ENCODE data around the gene NT5C2. TPM values are rescaled to one million over a fixed set of nuclear protein-coding genes. Genes with fewer than 3 reads are reported as not detected.
"Not testable (repeated sequence)": the region's sequence is repeated elsewhere in the genome, so short reads cannot be mapped to it uniquely, and the experiment has no call there.

NT5C2 gene
- total and polyA plus RNA-seq, 2 donors (not counting 1 experiment from before 2014, with no cell fraction given) = 74.3 to 82.2 TPM

DNA sequence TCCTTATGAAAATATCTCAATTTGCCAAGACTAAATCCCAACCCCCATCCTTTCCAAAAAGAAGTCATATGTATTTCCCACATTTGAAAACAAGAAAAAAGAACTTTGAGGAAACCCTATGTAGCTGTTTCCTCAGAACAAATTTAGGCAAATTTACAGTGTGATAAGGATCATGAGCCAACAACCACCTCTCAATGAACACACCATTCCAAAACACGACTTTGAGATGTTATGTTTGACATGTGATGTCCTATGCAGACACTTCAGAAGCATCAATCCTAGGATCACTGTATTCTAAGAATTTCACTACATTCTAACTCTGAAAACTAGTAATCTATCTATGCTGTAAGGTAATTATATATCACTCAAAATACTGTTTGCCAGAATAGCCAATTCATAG is 62.2 kb downstream of the NT5C2 start:
- H3K9me3 ChIP-seq (ENCODE audit: control insufficient read depth, insufficient read depth, low read depth, low read length) = no peaks in the 10 kb centered on the region
- no peak for DNase-seq (ENCODE audit: low read depth in 2 of 2)
- H3K9ac ChIP-seq (ENCODE audit: insufficient read depth, low read length) = no peak overlapping the region
- no peaks in the 10 kb centered on the region for H3K4me1 ChIP-seq (ENCODE audit: control insufficient read depth, extremely low read depth, insufficient read depth, low read length)
- no peaks in the 10 kb centered on the region for H3K36me3 ChIP-seq (ENCODE audit: control insufficient read depth, insufficient read depth, low read length)
- no peak for TF ChIP-seq CTCF (conservative IDR thresholded peaks at IDR 0.05 in 1 of 2, IDR thresholded peaks at IDR 0.05 in 1 of 2; ENCODE audit: low read depth in 1 of 2, low read length in 2 of 2)
- TF ChIP-seq EZH2 (IDR thresholded peaks at IDR 0.05; ENCODE audit: low read length, missing control alignments) = no peak
- H3K4me2 ChIP-seq (ENCODE audit: extremely low read depth, insufficient read depth, low read length) = no peak overlapping the region
- H3K79me2 ChIP-seq (ENCODE audit: control insufficient read depth, insufficient read depth, low read length) = no peaks in the 10 kb centered on the region
- H3K27me3 ChIP-seq (ENCODE audit: control insufficient read depth, insufficient read depth, low read length) = no peaks in the 10 kb centered on the region
- H3K4me3 ChIP-seq (replicated peaks in 1 of 4; ENCODE audit: control extremely low read depth in 1 of 4, insufficient read depth in 1 of 4, low read depth in 3 of 4, low read length in 4 of 4) = no peak overlapping the region
- H2AFZ ChIP-seq (ENCODE audit: low read length) = no peak overlapping the region
- H3K27ac ChIP-seq (ENCODE audit: insufficient read depth, low read length) = no peak overlapping the region
- no peaks in the 10 kb centered on the region for H4K20me1 ChIP-seq (ENCODE audit: control insufficient read depth, extremely low read depth, insufficient read depth, low read length)

- H3K4me1 ChIP-seq (ENCODE audit: control insufficient read depth, extremely low read depth, insufficient read depth, low read length); H3K36me3 ChIP-seq (ENCODE audit: control insufficient read depth, insufficient read depth, low read length); H3K4me3 ChIP-seq (replicated peaks in 1 of 4; ENCODE audit: control extremely low read depth in 1 of 4, insufficient read depth in 1 of 4, low read depth in 3 of 4, low read length in 4 of 4); H3K4me2 ChIP-seq (ENCODE audit: extremely low read depth, insufficient read depth, low read length); H3K9ac ChIP-seq (ENCODE audit: insufficient read depth, low read length); H3K27me3 ChIP-seq (ENCODE audit: control insufficient read depth, insufficient read depth, low read length); H3K79me2 ChIP-seq (ENCODE audit: control insufficient read depth, insufficient read depth, low read length); H4K20me1 ChIP-seq (ENCODE audit: control insufficient read depth, extremely low read depth, insufficient read depth, low read length); H3K9me3 ChIP-seq (ENCODE audit: control insufficient read depth, insufficient read depth, low read depth, low read length); DNase-seq (ENCODE audit: low read depth in 2 of 2); H2AFZ ChIP-seq (ENCODE audit: low read length); H3K27ac ChIP-seq (ENCODE audit: insufficient read depth, low read length): not testable (repeated sequence)
Observed at GRCh38 chr10:103130180-103130579, 62.9 kb downstream of the NT5C2 start.

DNA sequence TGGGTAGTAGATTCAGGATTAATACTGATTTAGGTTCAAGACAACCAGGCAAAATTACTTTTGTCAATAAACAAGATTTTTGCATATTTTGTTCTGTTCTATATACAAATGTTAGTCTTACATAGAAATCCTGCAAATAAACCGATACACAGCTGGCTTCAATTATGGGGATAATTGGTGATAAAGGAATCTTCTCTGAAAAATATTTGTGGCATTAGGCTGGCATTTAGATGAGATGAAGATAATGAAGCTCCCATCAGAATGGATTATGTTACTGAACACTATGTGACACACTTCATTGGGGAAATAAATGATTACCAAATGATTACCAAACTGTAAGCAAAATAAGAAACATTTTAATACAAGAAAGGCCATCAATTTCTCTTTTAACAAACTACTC is 65.8 kb downstream of the NT5C2 start:
- Histone ChIP-seq H3K4me2 (ENCODE audit: extremely low read depth, insufficient read depth, low read length) (no peak overlapping the region), H3K4me1 (ENCODE audit: control insufficient read depth, extremely low read depth, insufficient read depth, low read length) (no peaks in the 10 kb centered on the region), H3K36me3 (ENCODE audit: control insufficient read depth, insufficient read depth, low read length) (no peaks in the 10 kb centered on the region), H3K27me3 (ENCODE audit: control insufficient read depth, insufficient read depth, low read length) (no peaks in the 10 kb centered on the region), H2AFZ (ENCODE audit: low read length) (no peak overlapping the region), H3K4me3 (replicated peaks in 1 of 4; ENCODE audit: control extremely low read depth in 1 of 4, insufficient read depth in 1 of 4, low read depth in 3 of 4, low read length in 4 of 4) (no peak overlapping the region), H3K79me2 (ENCODE audit: control insufficient read depth, insufficient read depth, low read length) (no peaks in the 10 kb centered on the region), H3K27ac (ENCODE audit: insufficient read depth, low read length) (no peak overlapping the region), H3K9me3 (ENCODE audit: control insufficient read depth, insufficient read depth, low read depth, low read length) (no peaks in the 10 kb centered on the region), H4K20me1 (ENCODE audit: control insufficient read depth, extremely low read depth, insufficient read depth, low read length) (no peaks in the 10 kb centered on the region), H3K9ac (ENCODE audit: insufficient read depth, low read length) (no peak overlapping the region)
- no peak for TF ChIP-seq EZH2 (IDR thresholded peaks at IDR 0.05; ENCODE audit: low read length, missing control alignments)
- no peak for TF ChIP-seq CTCF (conservative IDR thresholded peaks at IDR 0.05 in 1 of 2, IDR thresholded peaks at IDR 0.05 in 1 of 2; ENCODE audit: low read depth in 1 of 2, low read length in 2 of 2)
- no peak for DNase-seq (ENCODE audit: low read depth in 2 of 2)

Data from fibroblast of lung (primary cell).